ENCODE results near the gene NTMT2. TPM values are rescaled to one million over a fixed set of nuclear protein-coding genes. Genes with fewer than 3 reads are reported as not detected.
"Not testable (repeated sequence)": the region's sequence is repeated elsewhere in the genome, so short reads cannot be mapped to it uniquely, and the experiment has no call there.

Gene NTMT2
- total RNA-seq: not detected

- DNase-seq: no peak
These were observed at the start of gene NTMT2 for GRCh38 chr1:170145770-170146676. Gene NTMT2, plus strand, starts transcription at chr1:170145959. Its CDS starts 149 bp downstream, at chr1:170146108.

GRCh38 chr1:170095976-170096748 is 49.6 kb upstream of the NTMT2 start:
- no peak for DNase-seq

- no peak for DNase-seq
These were observed 48.9 kb upstream of the NTMT2 start for GRCh38 chr1:170096806-170097340.

GRCh38 chr1:170097449-170097948 is 48.3 kb upstream of the NTMT2 start:
- DNase-seq: no peak

GRCh38 chr1:170113140-170113539 is 32.6 kb upstream of the NTMT2 start:
- DNase-seq: not testable (repeated sequence)

GRCh38 chr1:170114906-170115305 is 30.9 kb upstream of the NTMT2 start:
- no peak for DNase-seq

- DNase-seq: no peak
These were observed 23.4 kb upstream of the NTMT2 start for GRCh38 chr1:170122366-170122765.

GRCh38 chr1:170125269-170125668 is 20.5 kb upstream of the NTMT2 start:
- DNase-seq: no peak

GRCh38 chr1:170126696-170127095 is 19.1 kb upstream of the NTMT2 start:
- no peak for DNase-seq

- DNase-seq: no peak
These were observed 14.3 kb upstream of the NTMT2 start for GRCh38 chr1:170131450-170131849.

GRCh38 chr1:170131984-170132383 is 13.8 kb upstream of the NTMT2 start:
- no peak for DNase-seq

- DNase-seq: no peak
These were observed 11.8 kb upstream of the NTMT2 start for GRCh38 chr1:170133766-170134495.

- DNase-seq: no peak
These were observed 11.2 kb upstream of the NTMT2 start for GRCh38 chr1:170134521-170134920.

- DNase-seq: no peak
These were observed 5.4 kb upstream of the NTMT2 start for GRCh38 chr1:170140371-170140770.

- DNase-seq: no peak
These were observed 698 bp upstream of the NTMT2 start for GRCh38 chr1:170145061-170145460.

GRCh38 chr1:170146720-170147263 is 1.0 kb downstream of the NTMT2 start:
- DNase-seq: no peak

- DNase-seq: no peak
These were observed 3.5 kb downstream of the NTMT2 start for GRCh38 chr1:170149241-170149640.

GRCh38 chr1:170150016-170150415 is 4.3 kb downstream of the NTMT2 start:
- no peak for DNase-seq

GRCh38 chr1:170150921-170151320 is 5.2 kb downstream of the NTMT2 start:
- DNase-seq: no peak

- no peak for DNase-seq
These were observed 7.7 kb downstream of the NTMT2 start for GRCh38 chr1:170153417-170153816.

- DNase-seq: no peak
These were observed 9.3 kb downstream of the NTMT2 start for GRCh38 chr1:170155055-170155454.

- DNase-seq: no peak
These were observed 10.8 kb downstream of the NTMT2 start for GRCh38 chr1:170156594-170156993.
